Measurements from ENCODE around the gene NOL12.
A peak's percentile ranks its signal among the peaks of the same experiment; 100 is the strongest.
"Not testable (repeated sequence)": the region's sequence is repeated elsewhere in the genome, so short reads cannot be mapped to it uniquely, and the experiment has no call there.

The NOL12 gene

DNA sequence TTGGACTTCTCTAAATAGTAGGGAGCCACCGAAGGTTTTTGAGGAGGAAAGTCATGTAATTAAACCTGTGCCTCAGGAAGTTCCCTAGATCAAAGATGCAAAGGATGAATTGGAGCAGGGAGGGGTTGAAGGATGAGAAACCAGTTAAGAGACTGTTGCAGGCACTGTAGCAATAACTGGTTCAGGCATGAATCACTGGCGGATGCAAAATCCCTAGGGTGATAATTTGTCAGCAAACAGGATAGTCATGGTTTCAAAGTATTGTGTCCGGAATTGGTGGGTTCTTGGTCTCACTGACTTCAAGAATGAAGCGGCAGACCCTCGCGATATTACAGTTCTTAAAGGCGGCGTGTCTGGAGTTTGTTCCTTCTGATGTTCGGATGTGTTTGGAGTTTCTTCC lies 30.6 kb downstream of the NOL12 start:
- TF ChIP-seq, protein P1, sequence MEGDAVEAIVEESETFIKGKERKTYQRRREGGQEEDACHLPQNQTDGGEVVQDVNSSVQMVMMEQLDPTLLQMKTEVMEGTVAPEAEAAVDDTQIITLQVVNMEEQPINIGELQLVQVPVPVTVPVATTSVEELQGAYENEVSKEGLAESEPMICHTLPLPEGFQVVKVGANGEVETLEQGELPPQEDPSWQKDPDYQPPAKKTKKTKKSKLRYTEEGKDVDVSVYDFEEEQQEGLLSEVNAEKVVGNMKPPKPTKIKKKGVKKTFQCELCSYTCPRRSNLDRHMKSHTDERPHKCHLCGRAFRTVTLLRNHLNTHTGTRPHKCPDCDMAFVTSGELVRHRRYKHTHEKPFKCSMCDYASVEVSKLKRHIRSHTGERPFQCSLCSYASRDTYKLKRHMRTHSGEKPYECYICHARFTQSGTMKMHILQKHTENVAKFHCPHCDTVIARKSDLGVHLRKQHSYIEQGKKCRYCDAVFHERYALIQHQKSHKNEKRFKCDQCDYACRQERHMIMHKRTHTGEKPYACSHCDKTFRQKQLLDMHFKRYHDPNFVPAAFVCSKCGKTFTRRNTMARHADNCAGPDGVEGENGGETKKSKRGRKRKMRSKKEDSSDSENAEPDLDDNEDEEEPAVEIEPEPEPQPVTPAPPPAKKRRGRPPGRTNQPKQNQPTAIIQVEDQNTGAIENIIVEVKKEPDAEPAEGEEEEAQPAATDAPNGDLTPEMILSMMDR (conservative IDR thresholded peaks at IDR 0.05; ENCODE audit: low read depth, low read length): no peak
- DNase-seq (ENCODE audit: low read depth): peak; percentile 67
- no peak overlapping the region for H3K4me3 ChIP-seq (ENCODE audit: low read depth, low read length)

DNA sequence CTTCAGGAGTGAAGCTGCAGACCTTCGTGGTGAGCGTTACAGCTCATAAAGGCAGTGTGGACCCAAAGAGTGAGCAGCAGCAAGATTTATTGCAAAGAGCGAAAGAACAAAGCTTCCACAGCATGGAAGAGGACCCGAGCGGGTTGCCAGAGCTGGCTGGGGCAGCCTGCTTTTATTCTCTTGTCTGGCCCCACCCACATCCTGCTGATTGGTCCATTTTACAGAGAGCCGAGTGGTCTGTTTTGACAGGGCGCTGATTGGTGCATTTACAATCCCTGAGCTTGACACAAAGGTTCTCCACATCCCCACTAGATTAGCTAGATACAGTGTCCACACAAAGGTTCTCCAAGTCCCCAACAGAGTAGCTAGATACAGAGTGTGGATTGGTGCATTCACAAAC lies 31.1 kb downstream of the NOL12 start:
- H3K4me3 ChIP-seq (ENCODE audit: low read depth, low read length); DNase-seq (ENCODE audit: low read depth): not testable (repeated sequence)

DNA sequence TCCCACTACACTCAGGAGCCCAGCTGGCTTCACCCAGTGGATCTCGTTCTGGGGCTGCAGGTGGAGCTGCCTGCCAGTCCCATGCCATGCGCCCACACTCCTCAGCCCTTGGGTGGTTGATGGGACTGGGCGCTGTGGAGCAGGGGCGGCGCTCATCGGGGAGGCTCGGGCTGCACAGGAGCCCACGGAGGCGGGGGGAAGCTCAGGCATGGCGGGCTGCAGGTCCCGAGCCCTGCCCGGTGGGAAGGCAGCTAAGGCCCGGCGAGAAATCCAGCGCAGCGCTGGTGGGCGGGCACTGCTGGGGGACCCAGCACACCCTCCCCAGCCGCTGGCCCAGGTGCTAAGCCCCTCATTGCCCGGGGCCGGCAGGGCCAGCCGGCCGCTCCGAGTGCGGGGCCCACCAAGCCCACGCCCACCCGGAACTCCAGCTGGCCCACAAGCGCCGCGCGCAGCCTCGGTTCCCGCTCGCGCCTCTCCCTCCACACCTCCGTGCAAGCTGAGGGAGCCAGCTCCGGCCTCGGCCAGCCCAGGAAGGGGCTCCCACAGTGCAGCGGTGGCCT lies 31.7 kb downstream of the NOL12 start:
- DNase-seq (ENCODE audit: low read depth); H3K4me3 ChIP-seq (ENCODE audit: low read depth, low read length): not testable (repeated sequence)

DNA sequence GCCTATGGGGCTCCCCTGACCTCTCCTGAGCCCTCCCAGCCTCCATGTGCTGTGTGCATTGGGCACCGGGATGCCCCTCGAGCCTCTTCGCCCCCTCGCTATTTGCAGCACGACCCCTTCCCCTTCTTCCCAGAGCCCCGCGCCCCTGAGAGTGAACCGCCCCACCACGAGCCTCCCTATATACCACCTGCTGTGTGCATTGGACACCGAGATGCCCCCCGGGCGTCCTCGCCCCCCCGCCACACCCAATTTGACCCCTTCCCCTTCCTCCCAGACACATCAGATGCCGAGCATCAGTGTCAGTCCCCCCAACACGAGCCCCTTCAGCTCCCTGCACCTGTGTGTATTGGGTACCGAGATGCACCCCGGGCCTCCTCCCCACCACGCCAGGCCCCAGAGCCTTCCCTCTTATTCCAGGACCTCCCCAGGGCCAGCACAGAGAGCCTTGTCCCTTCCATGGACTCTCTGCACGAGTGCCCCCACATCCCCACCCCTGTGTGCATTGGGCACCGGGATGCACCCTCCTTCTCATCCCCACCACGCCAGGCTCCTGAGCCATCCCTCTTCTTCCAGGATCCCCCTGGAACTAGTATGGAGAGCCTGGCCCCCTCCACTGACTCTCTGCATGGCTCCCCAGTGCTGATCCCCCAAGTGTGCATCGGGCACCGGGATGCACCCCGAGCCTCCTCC lies 39.6 kb downstream of the NOL12 start:
- TF ChIP-seq, protein P1 (conservative IDR thresholded peaks at IDR 0.05; ENCODE audit: low read depth, low read length): no peak
- DNase-seq (ENCODE audit: low read depth): no peak
- no peak overlapping the region for H3K4me3 ChIP-seq (ENCODE audit: low read depth, low read length)

DNA sequence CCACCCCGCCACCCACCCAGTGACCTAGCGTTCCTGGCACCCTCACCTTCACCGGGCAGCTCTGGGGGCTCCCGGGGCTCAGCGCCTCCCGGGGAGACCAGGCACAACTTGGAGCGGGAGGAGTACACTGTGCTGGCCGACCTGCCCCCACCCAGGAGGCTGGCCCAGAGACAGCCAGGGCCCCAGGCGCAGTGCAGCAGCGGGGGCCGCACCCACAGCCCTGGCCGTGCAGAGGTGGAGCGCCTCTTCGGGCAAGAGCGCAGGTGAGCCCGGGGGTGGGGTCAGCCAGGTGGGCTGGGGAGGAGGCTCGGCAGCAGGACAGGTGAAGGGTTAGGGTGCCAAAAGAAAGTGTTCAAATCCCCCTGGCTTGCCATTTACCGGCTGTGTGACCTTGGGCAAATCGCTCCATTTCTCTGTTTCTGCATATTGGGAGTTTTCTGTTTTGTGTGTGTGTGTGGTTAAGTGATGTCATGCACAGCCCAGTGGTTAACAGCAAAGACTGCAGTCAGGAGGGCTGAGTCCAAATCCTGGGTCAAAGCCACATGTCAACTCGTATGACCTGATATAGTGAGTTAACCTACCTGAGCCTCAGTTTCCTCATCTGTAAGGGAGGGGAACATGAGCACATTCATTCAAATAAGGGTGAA lies 40.2 kb downstream of the NOL12 start:
- TF ChIP-seq, protein P1 (conservative IDR thresholded peaks at IDR 0.05; ENCODE audit: low read depth, low read length): peak; percentile 44
- H3K4me3 ChIP-seq (ENCODE audit: low read depth, low read length): no peak overlapping the region
- peak; percentile 62 for DNase-seq (ENCODE audit: low read depth)

DNA sequence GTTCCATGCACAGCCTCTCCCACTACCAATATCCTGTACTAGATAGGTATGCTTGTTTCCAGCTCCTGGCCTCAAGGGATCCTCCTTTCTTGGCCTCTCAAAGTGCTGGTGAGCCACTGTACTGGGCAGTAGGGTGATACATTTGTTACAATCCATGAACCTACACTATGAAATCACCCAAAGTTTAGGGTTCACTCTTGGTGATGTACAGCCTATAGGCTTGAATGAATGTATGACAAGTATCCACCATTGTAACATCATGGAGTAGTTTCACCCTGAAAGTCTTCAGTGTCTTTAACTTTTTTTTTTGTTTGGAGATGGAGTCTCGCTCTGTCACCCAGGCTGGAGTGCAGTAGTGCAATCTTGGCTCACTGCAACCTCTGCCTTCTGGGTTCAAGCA lies 42.5 kb downstream of the NOL12 start:
- TF ChIP-seq, protein P1 (conservative IDR thresholded peaks at IDR 0.05; ENCODE audit: low read depth, low read length): no peak
- H3K4me3 ChIP-seq (ENCODE audit: low read depth, low read length): no peak overlapping the region
- DNase-seq (ENCODE audit: low read depth): no peak

DNA sequence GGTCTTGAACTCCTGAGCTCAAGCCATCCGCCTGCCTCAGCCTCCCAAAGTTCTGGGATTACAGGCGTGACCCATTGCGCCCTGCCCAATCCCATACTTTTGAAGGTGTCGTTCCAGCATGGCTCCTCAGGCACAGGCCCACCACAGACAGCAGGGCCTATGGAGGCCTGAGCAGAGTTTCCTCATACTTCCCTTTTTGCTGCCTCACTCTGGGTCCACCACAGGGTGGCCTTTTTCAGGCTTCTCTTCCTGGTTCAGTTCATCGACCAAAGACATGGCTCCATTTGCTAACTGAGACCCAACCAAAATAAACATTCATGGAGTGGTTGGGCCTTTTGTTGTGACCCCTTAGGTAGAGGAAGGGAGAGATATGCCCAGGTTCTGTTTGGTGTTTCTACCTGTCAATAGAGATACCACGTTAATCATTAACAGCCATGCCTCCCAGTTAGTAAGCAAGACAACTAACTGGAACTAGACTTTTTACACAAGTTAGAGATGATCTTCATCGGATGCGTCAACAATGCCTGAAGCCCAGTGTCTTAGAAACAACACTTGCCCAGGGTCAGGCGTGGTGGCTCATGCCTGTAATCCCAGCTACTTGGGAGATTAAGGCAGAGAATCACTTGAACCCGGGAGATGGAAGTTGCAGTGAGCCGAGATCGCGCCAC lies 45.8 kb downstream of the NOL12 start:
- TF ChIP-seq, protein P1 (conservative IDR thresholded peaks at IDR 0.05; ENCODE audit: low read depth, low read length): peak; percentile 34
- DNase-seq (ENCODE audit: low read depth): no peak
- no peak overlapping the region for H3K4me3 ChIP-seq (ENCODE audit: low read depth, low read length)

Measured in choroid plexus epithelial cell (primary cell).